ENCODE measurements around the gene SOX15.

SOX15 gene

GRCh38 chr17:7556627-7557026, 33.3 kb downstream of the SOX15 start:
- no peak for DNase-seq

GRCh38 chr17:7555320-7555948, 34.5 kb downstream of the SOX15 start:
- no peak for DNase-seq

- no peak for DNase-seq
These were observed 36.5 kb downstream of the SOX15 start for GRCh38 chr17:7553356-7553755.

GRCh38 chr17:7552621-7553051, 37.3 kb downstream of the SOX15 start:
- no peak for DNase-seq

- no peak for DNase-seq
These were observed 38.5 kb downstream of the SOX15 start for GRCh38 chr17:7551396-7551795.

GRCh38 chr17:7550344-7550743, 39.5 kb downstream of the SOX15 start:
- DNase-seq, result no peak

- no peak for DNase-seq
These were observed 40.4 kb downstream of the SOX15 start for GRCh38 chr17:7549401-7550055.

GRCh38 chr17:7548585-7549400, 41.1 kb downstream of the SOX15 start, which contains the start of gene TNFSF12:
Gene TNFSF12 (plus strand): TSS chr17:7549058. CDS start chr17:7549154, 96 bp downstream.
- peak; percentile 50 for DNase-seq

GRCh38 chr17:7544911-7545310, 45.0 kb downstream of the SOX15 start:
- no peak for DNase-seq

GRCh38 chr17:7541074-7541621, 48.7 kb downstream of the SOX15 start:
- no peak for DNase-seq

GRCh38 chr17:7538891-7539545, 50.9 kb downstream of the SOX15 start:
- peak; percentile 27 for DNase-seq
